Body of pancreas (tissue), 4 donors: Measurements from ENCODE around the gene RASA3. TPM values are rescaled to one million over a fixed set of nuclear protein-coding genes. Genes with fewer than 3 reads are reported as not detected.

Source experiments
- ATAC-seq: fragments of 150-250 bp; one replicate; pipeline ENCODE4 v1.9.1; 2016
- DNase-seq, 4 donors: peaks; one replicate each; pipeline ENCODE4 v3.0.0-alpha.2; 2019
- H3K27ac ChIP-seq, 4 donors: fragments of 200-600 bp; sonication (generic); 1 replicate in 3 of 4; 2 replicates in 1 of 4; pipeline versions ENCODE4 v1.5.1 to v1.6.1; 2016 to 2019; ENCODE audit warnings: mild to moderate bottlenecking in 1 of 4, mixed read lengths in 1 of 4, moderate library complexity in 1 of 4
- H3K27me3 ChIP-seq, 2 donors: fragments of 200-600 bp; sonication (generic); one replicate each; pipeline ENCODE4 v1.6.0; 2016; ENCODE audit warnings: mild to moderate bottlenecking in 1 of 2
- H3K36me3 ChIP-seq, 2 donors: fragments of 200-600 bp; sonication (generic); replicated peaks in 1 of 2; 2 replicates each; pipeline ENCODE4 v1.5.1; 2016; ENCODE audit warnings: low read depth in 2 of 2; ENCODE audit not compliant: insufficient read depth in 1 of 2
- H3K4me1 ChIP-seq: fragments of 200-600 bp; sonication (generic); one replicate; pipeline ENCODE4 v1.6.0; 2016
- H3K4me3 ChIP-seq, 2 donors: fragments of 200-600 bp; sonication (generic); 1 replicate in 1 of 2; 2 replicates in 1 of 2; pipeline ENCODE4 v1.5.1; 2016 to 2019
- H3K9me3 ChIP-seq, 3 donors: fragments of 200-600 bp; sonication (generic); 1 replicate in 2 of 3; 2 replicates in 1 of 3; pipeline ENCODE4 v1.5.1; 2016
- POLR2A ChIP-seq, 3 donors: fragments of 450-650 bp; IDR thresholded peaks; one replicate each; pipeline ENCODE4 v1.6.1; 2016; ENCODE audit warnings: antibody characterized with exemption in 3 of 3, mild to moderate bottlenecking in 2 of 3
- WGBS, 2 donors: methylation state at CpG; one replicate each; pipeline ENCODE4 v1.1.5; 2017; 5-methylcytosine and 5-hydroxymethylcytosine counted together
- intact Hi-C: fragments of 100-400 bp; cut with DNase I; formaldehyde crosslinking; loops from one replicate; pipeline ENCODE4 v1.15.1; 2023
- total RNA-seq, 2 donors: library from RNA; depleted of rRNA; stranded (reverse); fragments of >200 nt; gene quantifications; one replicate each; pipeline ENCODE4 v1.1.0, GENCODE V29; 2016
- TF ChIP-seq, protein P1 (sequence below), 7 experiments: fragments of 450-650 bp in 4 of 7; fragments of 200-600 bp in 3 of 7; sonication (generic) in 3 of 7; IDR thresholded peaks; one replicate each; pipeline ENCODE4 v1.5.1; 2016 to 2019; ENCODE audit warnings: antibody characterized with exemption in 7 of 7

RASA3 gene
- total RNA-seq, 2 donors from 2014 or later: 10.2 to 19.2 TPM

DNA sequence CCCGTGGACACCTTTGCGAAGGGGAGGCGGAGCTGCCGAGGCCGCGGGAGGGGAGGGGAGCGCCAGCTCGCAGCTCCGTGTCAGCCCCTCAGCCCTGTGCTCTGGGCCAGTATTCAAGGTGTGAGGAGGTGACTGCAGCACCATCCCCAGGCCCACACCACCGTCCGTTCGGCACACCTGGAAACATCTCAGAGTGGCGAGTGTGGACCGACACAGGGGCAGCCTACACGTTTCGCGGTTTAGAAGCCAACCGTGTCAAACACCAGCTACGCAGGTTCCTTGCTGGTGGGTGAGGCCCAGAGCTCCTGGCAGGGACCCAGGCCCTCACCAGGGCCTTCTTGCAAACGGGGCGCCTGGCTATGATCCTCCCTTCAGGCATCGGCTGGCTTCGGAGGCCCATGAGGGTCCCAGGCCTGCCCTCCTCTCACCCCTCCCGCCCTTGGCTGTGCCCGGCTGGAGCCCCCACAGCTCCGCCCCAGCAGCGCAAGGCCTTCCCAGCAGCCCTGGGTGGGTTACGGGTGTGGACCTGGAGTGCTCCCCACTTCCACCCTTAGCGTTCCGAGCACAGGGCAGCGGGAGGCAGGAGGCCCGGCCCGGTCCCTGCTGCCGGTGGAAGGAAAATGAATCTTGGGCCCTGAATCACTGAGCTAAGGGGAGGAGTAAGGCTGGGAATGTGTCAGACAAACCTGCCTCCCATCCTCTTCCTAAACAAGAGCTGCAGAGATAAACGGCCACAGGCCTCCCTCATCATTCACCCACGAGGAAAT is 159.8 kb downstream of the RASA3 start:
- Histone ChIP-seq H3K4me3 (no peak overlapping the region), H3K27me3 (no peaks in the 10 kb centered on the region), H3K9me3 (no peaks in the 10 kb centered on the region), H3K27ac (peak overlapping the region; percentile 97 to 100 (median 98)), H3K4me1 (peaks cover 54% of the 10 kb centered on the region), H3K36me3 (no peaks in the 10 kb centered on the region)
- DNase-seq (peak in 1 of 4 donors; percentile 14), ATAC-seq (no peak)
- 88 to 89% methylated on average over 11 to 28 of the region's 36 CpGs for WGBS, 2 donors
- intact Hi-C loops: no loop called here
- no peak for TF ChIP-seq POLR2A (IDR thresholded peaks at IDR 0.05)
- TF ChIP-seq, protein P1, sequence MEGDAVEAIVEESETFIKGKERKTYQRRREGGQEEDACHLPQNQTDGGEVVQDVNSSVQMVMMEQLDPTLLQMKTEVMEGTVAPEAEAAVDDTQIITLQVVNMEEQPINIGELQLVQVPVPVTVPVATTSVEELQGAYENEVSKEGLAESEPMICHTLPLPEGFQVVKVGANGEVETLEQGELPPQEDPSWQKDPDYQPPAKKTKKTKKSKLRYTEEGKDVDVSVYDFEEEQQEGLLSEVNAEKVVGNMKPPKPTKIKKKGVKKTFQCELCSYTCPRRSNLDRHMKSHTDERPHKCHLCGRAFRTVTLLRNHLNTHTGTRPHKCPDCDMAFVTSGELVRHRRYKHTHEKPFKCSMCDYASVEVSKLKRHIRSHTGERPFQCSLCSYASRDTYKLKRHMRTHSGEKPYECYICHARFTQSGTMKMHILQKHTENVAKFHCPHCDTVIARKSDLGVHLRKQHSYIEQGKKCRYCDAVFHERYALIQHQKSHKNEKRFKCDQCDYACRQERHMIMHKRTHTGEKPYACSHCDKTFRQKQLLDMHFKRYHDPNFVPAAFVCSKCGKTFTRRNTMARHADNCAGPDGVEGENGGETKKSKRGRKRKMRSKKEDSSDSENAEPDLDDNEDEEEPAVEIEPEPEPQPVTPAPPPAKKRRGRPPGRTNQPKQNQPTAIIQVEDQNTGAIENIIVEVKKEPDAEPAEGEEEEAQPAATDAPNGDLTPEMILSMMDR (IDR thresholded peaks at IDR 0.05): no peak

DNA sequence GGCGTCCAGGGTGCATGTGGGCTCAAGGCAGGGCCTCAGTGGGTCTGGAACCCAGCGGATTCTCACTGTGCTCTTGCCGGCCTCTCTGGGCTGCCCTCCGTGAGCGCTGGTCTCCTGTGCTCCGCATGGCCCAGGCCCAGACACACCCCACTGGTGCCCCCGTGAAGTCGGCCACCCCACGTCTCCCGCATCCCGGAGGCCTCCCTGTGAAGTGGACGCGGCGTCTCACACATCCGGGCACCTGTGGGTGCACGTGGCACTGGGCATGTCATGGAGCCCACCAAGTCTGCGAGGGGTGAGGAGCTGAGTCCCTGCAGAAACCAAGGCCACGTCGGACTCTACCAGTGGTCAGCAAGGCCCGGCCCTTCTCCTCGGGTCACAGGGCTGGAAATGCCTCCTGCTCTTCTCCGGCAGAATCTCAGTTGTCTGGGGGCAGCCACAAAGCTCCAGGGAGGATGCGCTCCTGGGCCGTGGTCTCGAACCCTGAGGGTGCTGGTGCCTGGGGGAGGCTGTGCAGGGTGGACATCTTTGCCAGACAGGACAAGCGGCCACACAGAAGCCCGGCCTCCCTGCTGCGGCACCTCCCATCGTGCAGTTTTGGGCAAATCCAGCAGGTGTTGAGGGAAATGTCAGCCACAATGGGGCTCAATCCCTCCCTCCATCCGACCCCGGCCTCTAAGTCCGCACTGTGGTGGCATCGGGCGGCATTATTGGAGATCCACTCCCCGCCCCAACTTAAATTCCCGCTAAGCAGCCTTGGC is 160.8 kb downstream of the RASA3 start:
- Histone ChIP-seq H3K36me3 (no peaks in the 10 kb centered on the region), H3K27me3 (no peaks in the 10 kb centered on the region), H3K4me1 (peaks cover 58% of the 10 kb centered on the region), H3K4me3 (no peak overlapping the region), H3K27ac (peak overlapping the region; percentile 97 to 100 (median 98)), H3K9me3 (no peaks in the 10 kb centered on the region)
- DNase-seq: peak in 1 of 4 donors; percentile 16
- no peak for ATAC-seq
- intact Hi-C loops: no loop called here
- 91 to 94% methylated on average over 4 to 34 of the region's 36 CpGs for WGBS, 2 donors
- no peak for TF ChIP-seq POLR2A (IDR thresholded peaks at IDR 0.05)
- TF ChIP-seq, protein P1 (IDR thresholded peaks at IDR 0.05): no peak

DNA sequence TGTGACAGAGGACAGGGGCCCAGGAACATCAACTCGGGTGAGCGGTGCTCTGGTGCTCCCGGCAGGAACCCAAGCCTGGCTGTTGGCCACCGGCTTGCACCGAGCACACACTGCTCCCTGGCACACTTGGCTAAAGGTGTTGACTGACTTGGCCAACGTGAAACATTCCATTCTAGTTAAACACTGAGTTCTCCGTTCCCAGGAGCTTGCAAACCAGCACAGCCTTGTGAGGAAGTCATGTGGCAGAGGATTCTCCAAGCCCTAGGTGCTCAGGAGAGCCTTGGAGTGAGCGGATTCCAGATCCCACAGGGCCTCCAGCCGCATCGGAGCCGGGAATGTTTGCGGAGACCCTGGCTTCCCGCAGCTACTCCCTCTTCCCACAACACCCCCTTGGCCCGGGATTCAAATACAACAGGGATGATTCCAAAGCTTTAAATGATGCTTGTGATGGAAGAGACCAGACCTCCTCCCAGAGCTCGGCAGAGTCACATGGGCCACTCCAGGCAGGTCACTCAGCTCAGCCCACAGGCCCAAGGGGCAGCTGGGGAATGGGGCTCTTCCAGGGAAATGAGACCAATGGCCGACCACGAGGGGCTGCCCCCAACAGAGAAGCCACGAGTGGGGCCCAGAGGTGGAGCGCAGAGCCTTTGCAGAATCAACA is 161.5 kb downstream of the RASA3 start:
- ATAC-seq (peak; percentile 87), DNase-seq (peak; percentile 90 to 96 (median 94))
- Histone ChIP-seq H3K27me3 (no peaks in the 10 kb centered on the region), H3K4me1 (peaks cover 55% of the 10 kb centered on the region), H3K9me3 (no peaks in the 10 kb centered on the region), H3K36me3 (no peaks in the 10 kb centered on the region), H3K27ac (peak overlapping the region; percentile 97 to 100 (median 98)), H3K4me3 (no peak overlapping the region)
- TF ChIP-seq POLR2A (IDR thresholded peaks at IDR 0.05): no peak
- TF ChIP-seq, protein P1 (IDR thresholded peaks at IDR 0.05): peak in 1 of 7 experiments; percentile 17
- intact Hi-C loops: no loop called here
- 26 to 27% methylated on average over 9 to 19 of the region's 19 CpGs for WGBS, 2 donors

DNA sequence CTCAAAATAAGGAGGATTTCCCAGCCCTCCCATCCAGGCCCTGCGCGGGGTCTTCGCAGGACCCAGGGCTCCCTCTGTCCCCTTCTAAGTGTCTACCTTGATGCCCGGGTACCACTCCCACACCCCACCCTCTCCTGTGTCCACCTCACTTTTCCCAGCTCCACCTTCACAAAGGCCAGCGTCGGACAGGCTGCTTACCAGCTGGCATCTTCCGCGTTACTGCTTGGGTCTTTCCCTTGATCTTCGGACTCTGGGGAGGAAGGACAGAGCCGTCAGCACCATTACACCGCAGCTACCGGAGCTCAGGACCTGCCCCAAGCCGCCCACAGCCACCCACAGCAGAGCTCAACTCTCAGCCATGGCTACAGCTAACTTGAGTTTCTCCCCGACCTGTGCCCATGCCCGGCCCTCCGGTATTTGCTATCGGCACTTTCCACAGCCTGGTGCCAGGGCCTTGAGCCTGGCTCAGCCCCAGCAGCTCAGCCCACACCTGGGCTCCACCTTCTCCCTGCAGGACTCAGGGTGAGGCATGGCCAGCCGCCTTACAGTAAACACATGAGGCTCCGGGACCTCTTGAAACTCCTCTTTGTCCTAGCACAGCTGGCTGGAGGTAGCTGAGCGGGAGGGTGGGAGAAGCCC is 162.3 kb downstream of the RASA3 start:
- ATAC-seq: peak; percentile 90
- peak overlapping the region; percentile 97 to 100 (median 98) for H3K27ac ChIP-seq

More for the DNA sequence above, 162.3 kb downstream of the RASA3 start:
- no peaks in the 10 kb centered on the region for H3K36me3 ChIP-seq
- no peak overlapping the region for H3K4me3 ChIP-seq
- H3K4me1 ChIP-seq: peaks cover 55% of the 10 kb centered on the region
- no peaks in the 10 kb centered on the region for H3K9me3 ChIP-seq
- H3K27me3 ChIP-seq: no peaks in the 10 kb centered on the region
- WGBS, 2 donors: 10 to 36% methylated on average over 11 to 20 of the region's 20 CpGs
- intact Hi-C loops: no loop called here
- DNase-seq: peak; percentile 92 to 96 (median 94)
- TF ChIP-seq, protein P1 (IDR thresholded peaks at IDR 0.05): no peak
- TF ChIP-seq POLR2A (IDR thresholded peaks at IDR 0.05): peak; percentile 91 to 98 (median 96)
